IMR-90 (cell line): ENCODE results near the gene RAB9A. TPM values are rescaled to one million over a fixed set of nuclear protein-coding genes. Genes with fewer than 3 reads are reported as not detected.

Experiments
- ATAC-seq: fragments of 200-7000 bp; cut with Tn5 transposase; 2 replicates; pipeline ENCODE4 v1.9.1; 2020; ENCODE audit warnings: low read depth, mild to moderate bottlenecking, moderate library complexity
- BruUV-seq: library from RNA; stranded (reverse); fragments of 400-500 nt; replicated peaks from 2 replicates; lab custom pipeline; 2021; lab: Mats Ljungman, UMichigan
- CTCF ChIA-PET: fragments of 300-600 bp; formaldehyde crosslinking; extraction: SDS; loops from one replicate; lab custom pipeline; 2021; ENCODE audit warnings: antibody characterized with exemption; lab: Yijun Ruan, JAX
- POLR2A ChIA-PET: fragments of 300-600 bp; sonication (Branson Sonifier 250); formaldehyde crosslinking; loops from one replicate; lab custom pipeline; 2022; ENCODE audit warnings: antibody characterized with exemption; ENCODE audit not compliant: unreplicated experiment; lab: Charles Lee
- DNase-seq: peaks from one replicate; pipeline ENCODE4 v3.0.0; 2013
- H2AFZ ChIP-seq: replicated peaks from 2 replicates; pipeline ENCODE3; 2013; ENCODE audit warnings: low read length, mild to moderate bottlenecking; ENCODE audit not compliant: poor library complexity
- H2AK5ac ChIP-seq: 2 replicates; pipeline ENCODE4 v1.6.1; 2013; ENCODE audit warnings: low read depth, low read length, inconsistent platforms
- H2AK9ac ChIP-seq: replicated peaks from 2 replicates; pipeline ENCODE3; 2013; ENCODE audit warnings: mild to moderate bottlenecking, low read depth, low read length, moderate library complexity; ENCODE audit not compliant: poor library complexity
- H2BK120ac ChIP-seq: 2 replicates; pipeline ENCODE4 v1.6.1; 2013; ENCODE audit warnings: low read depth, low read length, inconsistent platforms
- H2BK15ac ChIP-seq: 3 replicates; pipeline ENCODE4 v1.6.1; 2013; ENCODE audit warnings: low read depth, low read length, inconsistent platforms
- H2BK20ac ChIP-seq: 2 replicates; pipeline ENCODE4 v1.6.1; 2013; ENCODE audit warnings: low read depth, mild to moderate bottlenecking, inconsistent platforms, low read length, moderate library complexity
- H2BK5ac ChIP-seq: 2 replicates; pipeline ENCODE4 v1.6.1; 2013; ENCODE audit warnings: mild to moderate bottlenecking, low read depth, low read length, inconsistent platforms; ENCODE audit not compliant: poor library complexity, severe bottlenecking
- H3K14ac ChIP-seq: replicated peaks from 2 replicates; pipeline ENCODE4 v1.6.1; 2013; ENCODE audit warnings: low read depth, low read length, inconsistent platforms
- H3K18ac ChIP-seq: 2 replicates; pipeline ENCODE4 v1.6.1; 2013; ENCODE audit warnings: low read depth, low read length, control low read depth
- H3K23ac ChIP-seq: 2 replicates; pipeline ENCODE4 v1.6.1; 2013; ENCODE audit warnings: low read depth, low read length, inconsistent platforms
- H3K27ac ChIP-seq: 2 replicates; pipeline ENCODE4 v1.5.1; 2013; ENCODE audit warnings: mild to moderate bottlenecking, control low read depth, low read length; ENCODE audit not compliant: insufficient read depth
- H3K27me3 ChIP-seq: 2 replicates; pipeline ENCODE4 v1.6.1; 2013; ENCODE audit warnings: low read length; ENCODE audit not compliant: control insufficient read depth, insufficient read depth
- H3K36me3 ChIP-seq: 2 replicates; pipeline ENCODE4 v1.6.1; 2013; ENCODE audit warnings: low read length, mixed read lengths; ENCODE audit not compliant: control insufficient read depth, insufficient read depth
- H3K4ac ChIP-seq: 2 replicates; pipeline ENCODE4 v1.6.1; 2013; ENCODE audit warnings: low read depth, low read length, inconsistent platforms
- H3K4me1 ChIP-seq: 2 replicates; pipeline ENCODE4 v1.6.1; 2013; ENCODE audit warnings: low read length, mixed read lengths; ENCODE audit not compliant: control insufficient read depth, insufficient read depth
- H3K4me2 ChIP-seq: 2 replicates; pipeline ENCODE4 v1.6.1; 2013; ENCODE audit warnings: low read depth, mild to moderate bottlenecking, control low read depth, low read length, moderate library complexity
- H3K4me3 ChIP-seq: 2 replicates; pipeline ENCODE4 v1.5.1; 2013; ENCODE audit warnings: low read depth, mild to moderate bottlenecking, control low read depth, low read length, moderate library complexity; ENCODE audit not compliant: insufficient read depth
- H3K56ac ChIP-seq: 2 replicates; pipeline ENCODE4 v1.6.1; 2013; ENCODE audit warnings: low read length, inconsistent platforms; ENCODE audit not compliant: insufficient read depth; ENCODE audit errors: extremely low read depth
- H3K79me1 ChIP-seq, 2 experiments: 2 replicates each; pipeline ENCODE4 v1.6.1; 2013; ENCODE audit warnings: low read length in 2 of 2, inconsistent platforms in 1 of 2, low read depth in 1 of 2
- H3K9ac ChIP-seq: 2 replicates; pipeline ENCODE4 v1.6.1; 2013; ENCODE audit warnings: low read depth, low read length, control low read depth
- H3K9me1 ChIP-seq: 2 replicates; pipeline ENCODE4 v1.6.1; 2013; ENCODE audit warnings: low read length, inconsistent platforms; ENCODE audit not compliant: insufficient read depth
- H3K9me3 ChIP-seq: 2 replicates; pipeline ENCODE4 v1.6.1; 2013; ENCODE audit warnings: low read length; ENCODE audit not compliant: control insufficient read depth, insufficient read depth
- H4K20me1 ChIP-seq: 2 replicates; pipeline ENCODE4 v1.6.1; 2013; ENCODE audit warnings: low read length, inconsistent platforms; ENCODE audit not compliant: insufficient read depth
- H4K5ac ChIP-seq: 2 replicates; pipeline ENCODE4 v1.6.1; 2013; ENCODE audit warnings: mild to moderate bottlenecking, low read depth, low read length, control low read depth
- H4K8ac ChIP-seq, 2 experiments: 2 replicates each; pipeline ENCODE4 v1.6.1; 2013; ENCODE audit warnings: low read depth in 2 of 2, low read length in 2 of 2, control low read depth in 1 of 2, inconsistent platforms in 1 of 2
- H4K91ac ChIP-seq: 2 replicates; pipeline ENCODE4 v1.6.1; 2013; ENCODE audit warnings: low read depth, low read length, inconsistent platforms; ENCODE audit not compliant: insufficient read depth
- BHLHE40 ChIP-seq: fragments of 150-350 bp; IDR thresholded peaks from 2 replicates; pipeline ENCODE4 v1.6.1; 2016; ENCODE audit warnings: mild to moderate bottlenecking, low read depth, low read length
- CEBPB ChIP-seq: IDR thresholded peaks from 2 replicates; pipeline ENCODE4 v1.6.1; 2012; ENCODE audit warnings: low read depth, low read length, improper control_type of control experiment
- CHD1 ChIP-seq: IDR thresholded peaks from 2 replicates; pipeline ENCODE4 v1.6.1; 2012; ENCODE audit warnings: low read depth, low read length, improper control_type of control experiment
- FOS ChIP-seq: fragments of 150-350 bp; IDR thresholded peaks from 2 replicates; pipeline ENCODE4 v1.6.1; 2016; ENCODE audit warnings: low read depth, low read length
- MAFK ChIP-seq: IDR thresholded peaks from 2 replicates; pipeline ENCODE4 v1.6.1; 2012; ENCODE audit warnings: low read depth, low read length, improper control_type of control experiment
- MAZ ChIP-seq: IDR thresholded peaks from 2 replicates; pipeline ENCODE4 v1.6.1; 2012; ENCODE audit warnings: low read depth, mild to moderate bottlenecking, low read length, improper control_type of control experiment, moderate library complexity, borderline replicate concordance
- NFE2L2 ChIP-seq: fragments of 150-350 bp; IDR thresholded peaks from 2 replicates; pipeline ENCODE4 v1.6.1; 2016; ENCODE audit warnings: low read depth, mild to moderate bottlenecking, low read length
- POLR2A ChIP-seq: IDR thresholded peaks from 2 replicates; pipeline ENCODE4 v1.6.1; 2012; ENCODE audit warnings: mild to moderate bottlenecking, low read depth, low read length
- RAD21 ChIP-seq: IDR thresholded peaks from 2 replicates; pipeline ENCODE4 v1.6.1; 2012; ENCODE audit warnings: low read length, improper control_type of control experiment
- WGBS, 2 experiments: methylation state at CpG; one replicate each; pipeline versions ENCODE4 v1.1.5 to v1.1.7; 2013; ENCODE audit warnings: missing lambda C conversion rate in 2 of 2; ENCODE audit not compliant: insufficient read length in 1 of 2; ENCODE audit errors: extremely low coverage in 2 of 2; 5-methylcytosine and 5-hydroxymethylcytosine counted together
- dilution Hi-C: fragments of 300-500 bp; cut with HindIII; formaldehyde crosslinking; loops from one replicate; pipeline ENCODE4 v1.14.3; 2018; ENCODE audit warnings: low sequenced_read_pairs; ENCODE audit not compliant: unreplicated experiment
- in situ Hi-C: fragments of 300-500 bp; cut with MboI; formaldehyde crosslinking; loops from 3 replicates; pipeline ENCODE4 v1.14.3; 2019; ENCODE audit warnings: low sequenced_read_pairs, inconsistent platforms, mixed read lengths
- intact Hi-C: fragments of 100-400 bp; cut with micrococcal nuclease; formaldehyde crosslinking; loops from 2 replicates; pipeline ENCODE4 v1.10.0; 2022
- polyA plus RNA-seq, 3 experiments: library from polyadenylated mRNA; depleted of rRNA; stranded (reverse); fragments of >200 nt; gene quantifications; 2 replicates each; pipeline ENCODE4 v1.2.3, GENCODE V29; 2012; ENCODE audit warnings: low replicate concordance in 1 of 3
- total RNA-seq: library from RNA; depleted of rRNA; stranded (reverse); fragments of >200 nt; gene quantifications from 2 replicates; pipeline ENCODE4 v1.2.3, GENCODE V29; 2012
- TF ChIP-seq, protein P1 (sequence below): fragments of 150-350 bp; IDR thresholded peaks from 2 replicates; pipeline ENCODE4 v1.6.1; 2017; ENCODE audit warnings: mild to moderate bottlenecking, antibody characterized with exemption, low read length, low read depth

RAB9A gene
- total and polyA plus RNA-seq, 2 of the 4 experiments (the other 2 are of a cell fraction) = 15.8 to 22.3 TPM

DNA sequence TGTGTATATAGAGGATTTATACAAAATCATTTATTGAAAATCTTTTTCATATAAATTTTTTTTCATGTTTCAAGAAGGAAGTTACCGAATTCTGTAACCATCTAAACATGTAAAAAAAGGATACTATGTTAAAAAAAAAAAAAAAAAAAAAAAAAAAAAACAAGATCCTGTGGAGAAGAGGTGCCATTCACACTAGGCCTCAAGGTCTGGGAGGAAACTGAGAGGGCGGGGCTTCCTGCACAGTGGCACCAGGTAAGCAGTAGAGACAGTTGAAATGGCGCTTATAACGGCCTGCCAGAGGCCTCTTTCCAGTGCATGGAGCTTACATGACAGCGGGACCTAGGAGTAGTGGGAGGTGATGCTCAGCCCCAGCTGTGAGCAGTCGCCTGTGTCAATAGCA lies 28.0 kb downstream of the RAB9A start:
- no peak overlapping the region for H3K4me2 ChIP-seq
- no peak overlapping the region for H3K56ac ChIP-seq
- H2BK120ac ChIP-seq = no peak overlapping the region
- ATAC-seq (no peak), DNase-seq (no peak)
- intact Hi-C loops (no loop called here), in situ Hi-C loops (no loop called here), dilution Hi-C loops (no loop called here)
- peak overlapping the region in 1 of 2 experiments; percentile 55; a peak in 1 of 4 replicates for H4K8ac ChIP-seq
- no peak overlapping the region for H2BK5ac ChIP-seq
- no peak overlapping the region for H3K4me3 ChIP-seq
- no peak overlapping the region for H3K14ac ChIP-seq
- H2AK9ac ChIP-seq = no peak overlapping the region
- WGBS, 2 experiments = 93% methylated on average over 4 of the region's 6 CpGs; no CpG with 5 or more reads in 1 of the 2 experiments
- peaks cover 15% of the 10 kb centered on the region for H3K4me1 ChIP-seq
- ChIA-PET POLR2A (no interaction called here), CTCF (no interaction called here)
- peaks cover 16% of the 10 kb centered on the region for H3K9me1 ChIP-seq
- no peak overlapping the region for H4K5ac ChIP-seq
- H2BK20ac ChIP-seq = no peak overlapping the region
- H3K23ac ChIP-seq = no peak overlapping the region
- H2AK5ac ChIP-seq = peak overlapping the region; percentile 23
- 0 out of 2 replicates have a peak overlapping the region, but pooled peaks have one; percentile 20 for H3K27ac ChIP-seq
- BruUV-seq = no TSS peak
- H3K27me3 ChIP-seq = no peaks in the 10 kb centered on the region
- no peak overlapping the region for H2BK15ac ChIP-seq
- 0 out of 2 replicates have a peak overlapping the region, but pooled peaks have one; percentile 22 for H3K4ac ChIP-seq
- no peak for TF ChIP-seq BHLHE40
- TF ChIP-seq NFE2L2 = no peak
- no peak for TF ChIP-seq POLR2A
- no peak for TF ChIP-seq CEBPB
- no peak for TF ChIP-seq MAZ
- no peak for TF ChIP-seq FOS
- TF ChIP-seq, protein P1, sequence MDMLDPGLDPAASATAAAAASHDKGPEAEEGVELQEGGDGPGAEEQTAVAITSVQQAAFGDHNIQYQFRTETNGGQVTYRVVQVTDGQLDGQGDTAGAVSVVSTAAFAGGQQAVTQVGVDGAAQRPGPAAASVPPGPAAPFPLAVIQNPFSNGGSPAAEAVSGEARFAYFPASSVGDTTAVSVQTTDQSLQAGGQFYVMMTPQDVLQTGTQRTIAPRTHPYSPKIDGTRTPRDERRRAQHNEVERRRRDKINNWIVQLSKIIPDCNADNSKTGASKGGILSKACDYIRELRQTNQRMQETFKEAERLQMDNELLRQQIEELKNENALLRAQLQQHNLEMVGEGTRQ = no peak
- no peak for TF ChIP-seq CHD1
- TF ChIP-seq RAD21 = no peak
- no peak for TF ChIP-seq MAFK
- H3K9me3 ChIP-seq = no peaks in the 10 kb centered on the region
- H4K20me1 ChIP-seq = peaks cover 9% of the 10 kb centered on the region; the same call in 1 of the 2 replicates
- H3K79me1 ChIP-seq = peaks cover 20 to 37% of the 10 kb centered on the region in 2 experiments
- no peak overlapping the region for H4K91ac ChIP-seq
- H2AFZ ChIP-seq = no peak overlapping the region
- H3K9ac ChIP-seq = no peak overlapping the region
- H3K18ac ChIP-seq = no peak overlapping the region
- H3K36me3 ChIP-seq = peaks cover 22% of the 10 kb centered on the region
